Putamen (tissue), 1 donor: ENCODE measurements around the gene FAM200C.

Experiments used
- DNase-seq: peaks from one replicate; pipeline ENCODE4 v3.0.0-alpha.2; 2016; ENCODE audit warnings: low spot score

Gene FAM200C

GRCh38 chr5:160367261-160367660 is 32.6 kb downstream of the FAM200C start:
- DNase-seq: no peak

- DNase-seq: no peak
Observed at GRCh38 chr5:160366230-160366629, 33.6 kb downstream of the FAM200C start.

GRCh38 chr5:160363660-160364395 is 36.0 kb downstream of the FAM200C start:
- no peak for DNase-seq

- DNase-seq: no peak
Observed at GRCh38 chr5:160363211-160363610, 36.6 kb downstream of the FAM200C start.

GRCh38 chr5:160361624-160362228 is 38.1 kb downstream of the FAM200C start:
- DNase-seq: no peak

- DNase-seq: no peak
Observed at GRCh38 chr5:160360310-160360709, 39.5 kb downstream of the FAM200C start.

- no peak for DNase-seq
Observed at GRCh38 chr5:160359816-160360215, 40.0 kb downstream of the FAM200C start.

- no peak for DNase-seq
Observed at GRCh38 chr5:160359242-160359641, 40.6 kb downstream of the FAM200C start.

- no peak for DNase-seq
Observed at GRCh38 chr5:160357861-160358411, 41.9 kb downstream of the FAM200C start.

GRCh38 chr5:160357394-160357793 is 42.5 kb downstream of the FAM200C start:
- DNase-seq: no peak

GRCh38 chr5:160356550-160357347 is 43.1 kb downstream of the FAM200C start:
- DNase-seq: no peak

- no peak for DNase-seq
Observed at GRCh38 chr5:160354666-160355065, 45.2 kb downstream of the FAM200C start.

- peak; percentile 53 for DNase-seq
Observed at GRCh38 chr5:160353379-160353778, 46.5 kb downstream of the FAM200C start.

- DNase-seq: no peak
Observed at GRCh38 chr5:160352308-160352707, 47.5 kb downstream of the FAM200C start.

- DNase-seq: no peak
Observed at GRCh38 chr5:160349935-160350303, 49.9 kb downstream of the FAM200C start.

GRCh38 chr5:160349249-160349934 is 50.5 kb downstream of the FAM200C start:
- no peak for DNase-seq

- no peak for DNase-seq
Observed at GRCh38 chr5:160348080-160348479, 51.8 kb downstream of the FAM200C start.

- DNase-seq: no peak
Observed at GRCh38 chr5:160347448-160347847, 52.4 kb downstream of the FAM200C start.
